Bone marrow (tissue), 2 donors: ENCODE data around the gene IL7R.
"Not testable (repeated sequence)": the region's sequence is repeated elsewhere in the genome, so short reads cannot be mapped to it uniquely, and the experiment has no call there.

Experiments used
- DNase-seq, 2 donors: peaks; one replicate each; lab custom pipeline; 2025; lab: John Stamatoyannopoulos, UW

IL7R gene

GRCh38 chr5:35842856-35843255 is 13.8 kb upstream of the IL7R start:
- no peak for DNase-seq

GRCh38 chr5:35845508-35845907 is 11.2 kb upstream of the IL7R start:
- not testable (repeated sequence) for DNase-seq

GRCh38 chr5:35847491-35847890 is 9.2 kb upstream of the IL7R start:
- DNase-seq: no peak

GRCh38 chr5:35847961-35848360 is 8.7 kb upstream of the IL7R start:
- no peak for DNase-seq

GRCh38 chr5:35849860-35850259 is 6.8 kb upstream of the IL7R start:
- no peak for DNase-seq

- no peak for DNase-seq
These were observed 5.6 kb upstream of the IL7R start for GRCh38 chr5:35850967-35851680.

- DNase-seq: peak in 1 of 2 donors; percentile 34
These were observed 4.5 kb upstream of the IL7R start for GRCh38 chr5:35852084-35852734.

- DNase-seq: no peak
These were observed 3.9 kb upstream of the IL7R start for GRCh38 chr5:35852773-35853172.

GRCh38 chr5:35853631-35854030 is 3.1 kb upstream of the IL7R start:
- no peak for DNase-seq

GRCh38 chr5:35854248-35854647 is 2.4 kb upstream of the IL7R start:
- no peak for DNase-seq

- no peak for DNase-seq
These were observed 1.5 kb upstream of the IL7R start for GRCh38 chr5:35855187-35855586.

GRCh38 chr5:35856186-35856764 is 416 bp upstream of the IL7R start:
- not testable (repeated sequence) for DNase-seq

- no peak for DNase-seq
These were observed 1.0 kb downstream of the IL7R start for GRCh38 chr5:35857606-35858205.

- DNase-seq: no peak
These were observed 2.5 kb downstream of the IL7R start for GRCh38 chr5:35859101-35859661.

- no peak for DNase-seq
These were observed 4.0 kb downstream of the IL7R start for GRCh38 chr5:35860686-35861085.

- no peak for DNase-seq
These were observed 5.0 kb downstream of the IL7R start for GRCh38 chr5:35861718-35862117.

GRCh38 chr5:35862126-35862525 is 5.4 kb downstream of the IL7R start:
- DNase-seq: no peak

- DNase-seq: peak in 1 of 2 donors; percentile 20
These were observed 6.5 kb downstream of the IL7R start for GRCh38 chr5:35863159-35863558.

GRCh38 chr5:35867998-35868397 is 11.3 kb downstream of the IL7R start:
- no peak for DNase-seq

GRCh38 chr5:35869685-35870277 is 13.1 kb downstream of the IL7R start:
- DNase-seq: peak in 1 of 2 donors; percentile 30

- no peak for DNase-seq
These were observed 13.9 kb downstream of the IL7R start for GRCh38 chr5:35870605-35871004.

GRCh38 chr5:35876454-35876853 is 19.8 kb downstream of the IL7R start:
- peak in 1 of 2 donors; percentile 52 for DNase-seq
